Left ventricle myocardium inferior (tissue), 1 donor: ENCODE results near the gene CDYL. TPM values are rescaled to one million over a fixed set of nuclear protein-coding genes. Genes with fewer than 3 reads are reported as not detected.

Source experiments
- DNase-seq: peaks from one replicate; pipeline ENCODE4 v3.0.0-alpha.2; 2020
- H3K27ac ChIP-seq: fragments of 200-600 bp; replicated peaks from 2 replicates; pipeline ENCODE4 v1.8.0; 2021
- H3K27me3 ChIP-seq: fragments of 200-600 bp; 2 replicates; pipeline ENCODE4 v1.8.0; 2021; ENCODE audit warnings: low read depth
- H3K36me3 ChIP-seq: fragments of 200-600 bp; 2 replicates; pipeline ENCODE4 v1.8.0; 2021
- H3K4me1 ChIP-seq: fragments of 200-600 bp; 2 replicates; pipeline ENCODE4 v1.8.0; 2021
- H3K4me3 ChIP-seq: fragments of 200-600 bp; 2 replicates; pipeline ENCODE4 v1.8.0; 2021; ENCODE audit warnings: mild to moderate bottlenecking, moderate library complexity
- H3K9me3 ChIP-seq: fragments of 200-600 bp; replicated peaks from 2 replicates; pipeline ENCODE4 v1.8.0; 2021
- intact Hi-C: fragments of 100-400 bp; cut with micrococcal nuclease; formaldehyde crosslinking; loops from one replicate; pipeline ENCODE4 v1.11.0; 2022
- total RNA-seq: library from RNA; stranded (reverse); fragmentation: NEBNext Ultra II Directional; extraction: Animal tissue kit (Norgen Biotek cat#: 25700); gene quantifications from one replicate; pipeline ENCODE4 v1.2.1, GENCODE V29; 2021
- TF ChIP-seq, protein P1 (sequence below): fragments of 200-600 bp; IDR thresholded peaks from 2 replicates; pipeline ENCODE4 v1.8.0; 2021; ENCODE audit warnings: antibody characterized with exemption, mild to moderate bottlenecking, borderline replicate concordance
- donor health status: DM: no; HTN: yes; CAD: no; lungs with severe emphysema.

The CDYL gene
- total RNA-seq, 1 donor from 2014 or later = 27.7 TPM

- Histone ChIP-seq H3K4me1 (no peaks in the 10 kb centered on the region), H3K27ac (no peak overlapping the region), H3K36me3 (no peaks in the 10 kb centered on the region), H3K27me3 (no peaks in the 10 kb centered on the region), H3K9me3 (no peaks in the 10 kb centered on the region), H3K4me3 (no peak overlapping the region)
- DNase-seq = no peak
- TF ChIP-seq, protein P1, sequence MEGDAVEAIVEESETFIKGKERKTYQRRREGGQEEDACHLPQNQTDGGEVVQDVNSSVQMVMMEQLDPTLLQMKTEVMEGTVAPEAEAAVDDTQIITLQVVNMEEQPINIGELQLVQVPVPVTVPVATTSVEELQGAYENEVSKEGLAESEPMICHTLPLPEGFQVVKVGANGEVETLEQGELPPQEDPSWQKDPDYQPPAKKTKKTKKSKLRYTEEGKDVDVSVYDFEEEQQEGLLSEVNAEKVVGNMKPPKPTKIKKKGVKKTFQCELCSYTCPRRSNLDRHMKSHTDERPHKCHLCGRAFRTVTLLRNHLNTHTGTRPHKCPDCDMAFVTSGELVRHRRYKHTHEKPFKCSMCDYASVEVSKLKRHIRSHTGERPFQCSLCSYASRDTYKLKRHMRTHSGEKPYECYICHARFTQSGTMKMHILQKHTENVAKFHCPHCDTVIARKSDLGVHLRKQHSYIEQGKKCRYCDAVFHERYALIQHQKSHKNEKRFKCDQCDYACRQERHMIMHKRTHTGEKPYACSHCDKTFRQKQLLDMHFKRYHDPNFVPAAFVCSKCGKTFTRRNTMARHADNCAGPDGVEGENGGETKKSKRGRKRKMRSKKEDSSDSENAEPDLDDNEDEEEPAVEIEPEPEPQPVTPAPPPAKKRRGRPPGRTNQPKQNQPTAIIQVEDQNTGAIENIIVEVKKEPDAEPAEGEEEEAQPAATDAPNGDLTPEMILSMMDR = no peak
- intact Hi-C loops = no loop called here
These were observed 191.3 kb downstream of the CDYL start for GRCh38 chr6:4967301-4968030.

GRCh38 chr6:4969609-4970285, 193.5 kb downstream of the CDYL start:
- intact Hi-C loops = no loop called here
- Histone ChIP-seq H3K4me3 (no peak overlapping the region), H3K27ac (no peak overlapping the region), H3K4me1 (peaks cover 6% of the 10 kb centered on the region), H3K27me3 (no peaks in the 10 kb centered on the region), H3K36me3 (no peaks in the 10 kb centered on the region), H3K9me3 (no peaks in the 10 kb centered on the region)
- DNase-seq = no peak
- TF ChIP-seq, protein P1 = no peak

DNA sequence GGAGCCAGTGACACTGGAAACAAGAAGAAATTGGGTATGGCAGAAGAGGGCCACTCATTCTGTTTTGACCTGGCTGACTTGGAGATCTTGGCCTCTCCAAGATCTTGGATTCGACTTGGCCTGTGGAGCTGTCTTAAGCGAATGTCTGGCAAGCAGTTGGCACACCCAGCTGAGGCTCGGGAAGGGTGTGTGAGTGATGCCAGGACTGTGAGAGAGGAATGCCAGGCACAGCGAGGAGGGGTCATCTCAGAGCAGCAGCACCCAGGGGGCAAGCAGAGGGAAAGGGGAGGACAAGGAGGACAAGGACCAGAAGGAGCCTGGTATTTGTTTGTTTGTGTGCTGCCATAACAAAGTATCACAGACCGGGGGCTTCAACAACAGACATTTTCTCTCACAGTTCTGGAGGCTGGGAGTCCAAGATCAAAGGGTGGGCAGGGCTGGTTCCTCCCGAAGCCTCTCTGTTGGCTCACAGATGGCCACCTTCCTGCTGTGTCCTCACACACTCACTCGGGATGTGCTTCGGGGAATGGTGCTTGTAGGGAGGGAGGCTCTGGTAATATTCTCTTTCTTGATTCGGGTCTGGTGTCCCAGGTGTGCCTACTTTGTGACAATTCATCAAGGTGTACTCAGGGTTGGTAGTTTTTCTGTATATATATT, 194.7 kb downstream of the CDYL start:
- Histone ChIP-seq H3K36me3 (no peaks in the 10 kb centered on the region), H3K9me3 (no peaks in the 10 kb centered on the region), H3K4me1 (peaks cover 6% of the 10 kb centered on the region), H3K27ac (no peak overlapping the region), H3K4me3 (no peak overlapping the region), H3K27me3 (no peaks in the 10 kb centered on the region)
- no peak for DNase-seq
- TF ChIP-seq, protein P1 = no peak
- intact Hi-C loops = no loop called here

DNA sequence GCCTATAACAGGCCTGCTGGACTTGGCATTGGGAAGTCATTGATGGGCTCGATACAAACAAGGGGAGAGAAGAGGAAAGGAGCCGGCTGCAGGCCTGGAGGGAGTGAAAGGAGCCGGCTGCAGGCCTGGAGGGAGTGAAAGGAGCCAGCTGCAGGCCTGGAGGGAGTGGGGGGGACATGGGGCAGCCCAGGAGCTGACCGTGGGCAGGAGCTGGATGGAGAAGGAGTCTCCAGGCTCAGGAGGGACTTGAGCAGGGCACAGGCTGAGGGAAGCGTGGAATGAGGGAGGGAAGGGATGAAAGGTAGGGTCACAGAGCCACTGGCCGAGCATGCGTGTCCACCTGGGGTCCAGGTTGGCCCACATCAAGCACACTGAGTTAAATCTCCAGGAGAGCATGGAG, 195.6 kb downstream of the CDYL start:
- H3K27me3 ChIP-seq = no peaks in the 10 kb centered on the region
- no peak overlapping the region for H3K27ac ChIP-seq
- DNase-seq = no peak
- H3K4me1 ChIP-seq = peaks cover 6% of the 10 kb centered on the region
- no peak overlapping the region for H3K4me3 ChIP-seq
- no peaks in the 10 kb centered on the region for H3K36me3 ChIP-seq
- intact Hi-C loops = no loop called here
- TF ChIP-seq, protein P1 = no peak
- H3K9me3 ChIP-seq = no peaks in the 10 kb centered on the region

DNA sequence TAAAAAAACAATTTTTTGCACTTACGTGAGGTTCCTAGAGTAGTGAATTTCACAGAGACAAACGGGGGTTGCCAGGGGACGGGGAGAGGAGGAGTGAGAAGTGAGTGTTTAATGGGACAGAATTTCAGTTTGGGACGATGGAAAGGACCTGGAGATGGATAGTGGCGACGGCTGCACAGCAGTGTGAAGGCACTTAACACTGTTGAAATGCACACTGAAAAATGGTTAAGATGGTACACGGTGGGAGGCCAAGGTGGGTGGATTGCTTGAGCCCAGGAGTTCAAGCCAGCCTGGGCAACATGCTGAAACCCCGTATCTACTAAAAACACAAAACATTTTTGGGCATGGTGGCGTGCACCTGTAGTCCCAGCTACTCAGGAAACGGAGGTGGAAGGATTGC, 196.2 kb downstream of the CDYL start:
- TF ChIP-seq, protein P1 = no peak
- DNase-seq = no peak
- intact Hi-C loops = no loop called here

More for the DNA sequence above, 196.2 kb downstream of the CDYL start:
- Histone ChIP-seq H3K4me1 (peaks cover 6% of the 10 kb centered on the region), H3K36me3 (no peaks in the 10 kb centered on the region), H3K27me3 (no peaks in the 10 kb centered on the region), H3K9me3 (no peaks in the 10 kb centered on the region), H3K4me3 (no peak overlapping the region), H3K27ac (no peak overlapping the region)
